C4-2B (cell line): Measurements from ENCODE around the gene NISCH.

Source experiments
- CTCF ChIP-seq: fragments of 450-650 bp; conservative IDR thresholded peaks from 2 replicates; pipeline ENCODE4 v1.5.1; 2017; ENCODE audit warnings: mild to moderate bottlenecking
- ZFX ChIP-seq: fragments of 450-650 bp; IDR thresholded peaks from 2 replicates; pipeline ENCODE4 v1.6.1; 2017

- TF ChIP-seq CTCF (no peak), ZFX (no peak)
These were observed 38.0 kb downstream of the NISCH start for GRCh38 chr3:52493232-52494017.
